ENCODE measurements around the gene CTRB1.

The CTRB1 gene

DNA sequence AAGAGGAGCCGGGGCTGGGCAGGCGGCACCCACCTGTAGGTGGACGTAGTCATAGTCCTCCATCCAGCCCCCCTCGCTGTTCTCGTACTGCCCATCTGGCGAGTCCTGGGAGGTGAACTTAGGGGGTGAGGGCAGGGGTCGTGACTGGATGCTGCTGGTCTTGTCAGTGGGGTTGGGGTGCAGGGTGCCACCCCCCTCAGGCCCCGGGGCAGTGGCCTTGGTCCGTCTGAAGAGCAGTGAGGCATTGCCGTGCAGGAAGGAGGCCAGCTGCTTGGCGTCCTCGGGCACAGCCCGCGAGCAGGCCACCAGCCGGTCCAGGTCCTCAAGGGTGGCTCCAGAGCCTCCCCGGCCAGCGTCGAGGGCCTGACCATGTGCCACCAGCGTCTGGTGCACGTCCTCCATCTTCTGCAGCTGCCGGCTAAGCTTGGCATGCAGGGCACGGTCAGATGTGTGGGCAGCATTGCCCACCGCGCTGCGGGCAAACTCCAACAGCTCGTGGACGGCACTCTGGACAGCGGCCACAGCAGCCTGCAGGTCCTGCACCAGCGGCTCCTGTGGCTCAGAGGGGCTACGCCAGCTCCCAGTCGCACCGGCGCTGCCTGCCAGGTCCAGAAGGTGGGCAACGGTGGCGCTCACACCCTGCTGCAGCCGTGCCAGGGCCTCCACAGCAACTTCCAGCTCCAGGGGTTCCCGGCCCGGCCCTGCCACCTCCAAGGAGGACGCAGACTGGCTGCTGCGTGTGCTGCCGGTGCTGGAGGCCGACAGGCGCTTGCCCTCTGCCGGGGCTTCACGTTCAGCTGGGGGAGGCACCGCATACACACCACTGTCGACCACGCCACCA, 16.3 kb downstream of the CTRB1 start:
- Histone ChIP-seq H3K27me3 (ENCODE audit: insufficient read depth, low read depth, severe bottlenecking) (no peaks in the 10 kb centered on the region), H3K9me3 (ENCODE audit: severe bottlenecking) (no peaks in the 10 kb centered on the region), H3K4me3 (ENCODE audit: low read depth, low read length) (no peak overlapping the region), H3K36me3 (peaks cover 61% of the 10 kb centered on the region), H3K27ac (no peak overlapping the region)
- TF ChIP-seq CTCF (IDR thresholded peaks at IDR 0.05; ENCODE audit: low read depth, low read length): no peak
- DNase-seq: peak; percentile 9

DNA sequence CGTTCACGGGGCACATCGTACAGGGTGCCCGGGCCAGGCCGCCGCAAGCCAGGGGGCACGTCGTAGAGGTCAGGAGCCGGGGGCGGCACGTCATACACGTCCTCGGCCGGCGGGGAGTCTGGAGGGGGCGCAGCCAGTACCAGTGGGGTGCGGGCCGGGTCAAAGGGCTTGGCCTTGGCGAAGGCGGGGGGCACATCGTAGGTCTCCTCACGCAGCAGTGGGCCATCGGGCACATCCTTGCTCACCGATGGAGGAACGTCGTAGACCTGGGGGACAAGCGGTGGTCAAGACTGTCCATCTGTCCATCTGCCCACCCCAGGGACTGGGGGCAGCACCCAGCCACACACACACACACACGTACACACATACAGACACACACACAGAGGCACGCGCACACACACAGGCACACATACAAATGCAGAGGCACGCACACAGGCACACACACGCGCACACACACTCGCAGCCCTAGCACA, 17.0 kb downstream of the CTRB1 start:
- TF ChIP-seq CTCF (IDR thresholded peaks at IDR 0.05; ENCODE audit: low read depth, low read length): no peak
- H3K9me3 ChIP-seq (ENCODE audit: severe bottlenecking): no peaks in the 10 kb centered on the region
- peaks cover 60% of the 10 kb centered on the region for H3K36me3 ChIP-seq
- no peak overlapping the region for H3K4me3 ChIP-seq (ENCODE audit: low read depth, low read length)
- peak; percentile 7 for DNase-seq
- H3K27ac ChIP-seq: no peak overlapping the region
- H3K27me3 ChIP-seq (ENCODE audit: insufficient read depth, low read depth, severe bottlenecking): no peaks in the 10 kb centered on the region

GRCh38 chr16:75236232-75236631, 17.4 kb downstream of the CTRB1 start:
- no peak for TF ChIP-seq CTCF (IDR thresholded peaks at IDR 0.05; ENCODE audit: low read depth, low read length)
- peaks cover 59% of the 10 kb centered on the region for H3K36me3 ChIP-seq
- H3K9me3 ChIP-seq (ENCODE audit: severe bottlenecking): no peaks in the 10 kb centered on the region
- H3K4me3 ChIP-seq (ENCODE audit: low read depth, low read length): no peak overlapping the region
- DNase-seq: no peak
- no peak overlapping the region for H3K27ac ChIP-seq
- no peaks in the 10 kb centered on the region for H3K27me3 ChIP-seq (ENCODE audit: insufficient read depth, low read depth, severe bottlenecking)

GRCh38 chr16:75236736-75237397, 18.1 kb downstream of the CTRB1 start:
- no peak overlapping the region for H3K4me3 ChIP-seq (ENCODE audit: low read depth, low read length)
- no peaks in the 10 kb centered on the region for H3K27me3 ChIP-seq (ENCODE audit: insufficient read depth, low read depth, severe bottlenecking)
- no peak for TF ChIP-seq CTCF (IDR thresholded peaks at IDR 0.05; ENCODE audit: low read depth, low read length)
- no peaks in the 10 kb centered on the region for H3K9me3 ChIP-seq (ENCODE audit: severe bottlenecking)
- H3K27ac ChIP-seq: no peak overlapping the region
- peaks cover 56% of the 10 kb centered on the region for H3K36me3 ChIP-seq
- DNase-seq: peak; percentile 7

- DNase-seq: peak; percentile 6
- Histone ChIP-seq H3K4me3 (ENCODE audit: low read depth, low read length) (no peak overlapping the region), H3K27me3 (ENCODE audit: insufficient read depth, low read depth, severe bottlenecking) (no peaks in the 10 kb centered on the region), H3K9me3 (ENCODE audit: severe bottlenecking) (no peaks in the 10 kb centered on the region), H3K36me3 (peaks cover 50% of the 10 kb centered on the region), H3K27ac (no peak overlapping the region)
- no peak for TF ChIP-seq CTCF (IDR thresholded peaks at IDR 0.05; ENCODE audit: low read depth, low read length)
Measured at GRCh38 chr16:75237398-75238131, 18.8 kb downstream of the CTRB1 start.
